SK-N-SH (cell line): ENCODE results near the gene ZNF287. TPM values are rescaled to one million over a fixed set of nuclear protein-coding genes. Genes with fewer than 3 reads are reported as not detected.
A peak's percentile ranks its signal among the peaks of the same experiment; 100 is the strongest.

Experiments used
- CTCF ChIA-PET: fragments of 300-600, 350-600 bp; formaldehyde crosslinking; extraction: SDS; loops from one replicate; lab custom pipeline; 2021; lab: Yijun Ruan, JAX
- POLR2A ChIA-PET: fragments of 350-600 bp; sonication (Branson Sonifier 250); formaldehyde crosslinking; extraction: SDS; loops from one replicate; lab custom pipeline; 2020; ENCODE audit warnings: antibody characterized with exemption, inconsistent platforms; lab: Yijun Ruan, JAX
- DNase-seq: peaks from one replicate; pipeline ENCODE4 v3.0.0; 2012
- H2AFZ ChIP-seq: fragments of 200-600 bp; sonication (generic); 2 replicates; pipeline ENCODE4 v1.8.1; 2016; ENCODE audit warnings: antibody characterized with exemption, mild to moderate bottlenecking, low read depth
- H3F3A ChIP-seq: fragments of 200-600 bp; sonication (generic); replicated peaks from 2 replicates; pipeline ENCODE3; 2016; ENCODE audit warnings: antibody characterized with exemption, mild to moderate bottlenecking; ENCODE audit not compliant: insufficient read depth
- H3K27ac ChIP-seq, 2 experiments: fragments of 200-500 bp in 1 of 2; fragments of 200-600 bp in 1 of 2; sonication (Bioruptor generic) in 1 of 2; sonication (generic), shearing (Covaris generic) in 1 of 2; 2 replicates each; pipeline versions ENCODE4 v1.5.1 to v1.6.1; 2014 to 2016; ENCODE audit warnings: low read depth in 2 of 2, inconsistent platforms in 1 of 2, low read length in 1 of 2, mild to moderate bottlenecking in 1 of 2, mixed read lengths in 1 of 2
- H3K27me3 ChIP-seq: fragments of 200-600 bp; sonication (generic), shearing (Covaris generic); 2 replicates; pipeline ENCODE4 v1.6.1; 2016; ENCODE audit warnings: mixed run types; ENCODE audit not compliant: insufficient read depth
- H3K36me3 ChIP-seq, 2 experiments: fragments of 200-500 bp in 1 of 2; fragments of 200-600 bp in 1 of 2; sonication (Bioruptor generic) in 1 of 2; sonication (generic) in 1 of 2; replicated peaks in 1 of 2; 2 replicates each; pipeline versions ENCODE3 to v1.5.1; 2014 to 2016; ENCODE audit warnings: low read length in 1 of 2, mild to moderate bottlenecking in 1 of 2; ENCODE audit not compliant: insufficient read depth in 2 of 2, control insufficient read depth in 1 of 2
- H3K4me1 ChIP-seq, 2 experiments: fragments of 200-500 bp in 1 of 2; fragments of 200-600 bp in 1 of 2; sonication (Bioruptor generic) in 1 of 2; sonication (generic), shearing (Covaris generic) in 1 of 2; 2 replicates each; pipeline versions ENCODE4 v1.5.1 to v1.6.1; 2014 to 2016; ENCODE audit warnings: low read depth in 1 of 2, low read length in 1 of 2, mixed run types in 1 of 2; ENCODE audit not compliant: insufficient read depth in 2 of 2, control insufficient read depth in 1 of 2
- H3K4me2 ChIP-seq: fragments of 200-600 bp; sonication (generic), shearing (Covaris generic); 2 replicates; pipeline ENCODE4 v1.6.1; 2017; ENCODE audit warnings: mixed run types
- H3K4me3 ChIP-seq, 2 experiments: fragments of 200-500 bp in 1 of 2; fragments of 200-600 bp in 1 of 2; sonication (Bioruptor generic) in 1 of 2; sonication (generic), shearing (Covaris generic) in 1 of 2; 2 replicates each; pipeline versions ENCODE4 v1.5.1 to v1.8.1; 2014 to 2016; ENCODE audit warnings: low read depth in 2 of 2, inconsistent platforms in 1 of 2, low read length in 1 of 2, mild to moderate bottlenecking in 1 of 2, mixed read lengths in 1 of 2, moderate library complexity in 1 of 2
- H3K79me2 ChIP-seq: fragments of 200-600 bp; sonication (generic); 2 replicates; pipeline ENCODE4 v1.8.1; 2017; ENCODE audit warnings: mild to moderate bottlenecking; ENCODE audit not compliant: insufficient read depth
- H3K9ac ChIP-seq: fragments of 200-600 bp; sonication (generic); 2 replicates; pipeline ENCODE4 v1.6.1; 2017; ENCODE audit warnings: mixed run types
- H3K9me2 ChIP-seq: fragments of 200-600 bp; sonication (generic); 2 replicates; pipeline ENCODE4 v1.6.1; 2017; ENCODE audit warnings: mixed run types
- H3K9me3 ChIP-seq: fragments of 200-600 bp; sonication (generic); 2 replicates; pipeline ENCODE4 v1.6.1; 2017; ENCODE audit warnings: mixed run types, mild to moderate bottlenecking, moderate library complexity
- H4K20me1 ChIP-seq: fragments of 200-600 bp; sonication (generic); 2 replicates; pipeline ENCODE4 v1.6.1; 2017; ENCODE audit warnings: mild to moderate bottlenecking, mixed run types; ENCODE audit not compliant: insufficient read depth
- EP300 ChIP-seq, 2 experiments: IDR thresholded peaks; 2 replicates each; pipeline versions ENCODE4 v1.4.0 to v1.6.1; 2012; ENCODE audit warnings: borderline replicate concordance in 1 of 2, low read depth in 1 of 2, low read length in 1 of 2
- EZH2phosphoT487 ChIP-seq: fragments of 200-600 bp; sonication (generic); IDR thresholded peaks from 2 replicates; pipeline ENCODE4 v1.6.1; 2017; ENCODE audit warnings: low read depth, mixed run types, mild to moderate bottlenecking, antibody characterized with exemption, moderate library complexity, borderline replicate concordance
- FOSL2 ChIP-seq: IDR thresholded peaks from 2 replicates; pipeline ENCODE4 v1.4.0; 2012; ENCODE audit warnings: low read depth, mild to moderate bottlenecking, moderate library complexity, borderline replicate concordance
- FOXJ3 ChIP-seq: sonication (generic); formaldehyde crosslinking; IDR thresholded peaks from 2 replicates; pipeline ENCODE4 v1.5.1; 2020; ENCODE audit warnings: mild to moderate bottlenecking, missing genetic modification reagents
- FOXM1 ChIP-seq: IDR thresholded peaks from 2 replicates; pipeline ENCODE4 v1.4.0; 2012; ENCODE audit warnings: low read depth, mild to moderate bottlenecking
- GATA2 ChIP-seq: sonication (generic); formaldehyde crosslinking; IDR thresholded peaks from 2 replicates; pipeline ENCODE4 v1.5.0; 2020; ENCODE audit warnings: mild to moderate bottlenecking, missing genetic modification reagents
- JUND ChIP-seq: IDR thresholded peaks from 2 replicates; pipeline ENCODE4 v1.4.0; 2012
- MEF2A ChIP-seq: IDR thresholded peaks from 2 replicates; pipeline ENCODE4 v1.4.0; 2012; ENCODE audit warnings: low read depth, borderline replicate concordance
- MXI1 ChIP-seq: IDR thresholded peaks from 2 replicates; pipeline ENCODE4 v1.6.1; 2012; ENCODE audit warnings: mild to moderate bottlenecking, low read depth, low read length, improper control_type of control experiment
- NFIC ChIP-seq: IDR thresholded peaks from 2 replicates; pipeline ENCODE4 v1.4.0; 2012; ENCODE audit warnings: borderline replicate concordance
- NRF1 ChIP-seq: IDR thresholded peaks from 2 replicates; pipeline ENCODE4 v1.6.1; 2012; ENCODE audit warnings: low read depth, mild to moderate bottlenecking, low read length
- POLR2AphosphoS5 ChIP-seq: IDR thresholded peaks from 2 replicates; pipeline ENCODE4 v1.6.1; 2012; ENCODE audit warnings: low read depth, low read length
- RAD21 ChIP-seq: IDR thresholded peaks from 2 replicates; pipeline ENCODE4 v1.6.1; 2012; ENCODE audit warnings: mild to moderate bottlenecking, low read length
- RCOR1 ChIP-seq: fragments of 150-350 bp; IDR thresholded peaks from 2 replicates; pipeline ENCODE4 v1.6.1; 2017; ENCODE audit warnings: antibody characterized with exemption, low read length
- SIN3A ChIP-seq: IDR thresholded peaks from 2 replicates; pipeline ENCODE4 v1.6.1; 2012; ENCODE audit warnings: low read depth, mild to moderate bottlenecking, low read length, moderate library complexity, borderline replicate concordance
- TAF1 ChIP-seq: IDR thresholded peaks from 2 replicates; pipeline ENCODE4 v1.6.1; 2012; ENCODE audit warnings: low read depth, mild to moderate bottlenecking, low read length, moderate library complexity, borderline replicate concordance
- TCF12 ChIP-seq: IDR thresholded peaks from 2 replicates; pipeline ENCODE4 v1.4.0; 2012
- YY1 ChIP-seq: IDR thresholded peaks from 2 replicates; pipeline ENCODE4 v1.4.0; 2012; ENCODE audit warnings: low read depth, mild to moderate bottlenecking
- WGBS: methylation state at CpG from one replicate; pipeline ENCODE4 v1.1.6; 2017; ENCODE audit warnings: low lambda C conversion rate; 5-methylcytosine and 5-hydroxymethylcytosine counted together
- polyA plus RNA-seq, 3 experiments: library from polyadenylated mRNA; depleted of rRNA; stranded (reverse); fragments of >200 nt; gene quantifications; 2 replicates each; pipeline ENCODE4 v1.2.3, GENCODE V29; 2012
- TF ChIP-seq, protein P1 (sequence below): fragments of 200-600 bp; sonication (generic); IDR thresholded peaks from 2 replicates; pipeline ENCODE4 v1.6.1; 2017; ENCODE audit warnings: antibody characterized with exemption, mild to moderate bottlenecking, moderate library complexity
- TF ChIP-seq, protein P2 (sequence below): IDR thresholded peaks from 2 replicates; pipeline ENCODE4 v1.4.0; 2012; ENCODE audit warnings: low read depth, borderline replicate concordance
- TF ChIP-seq, protein P3 (sequence below): fragments of 150-350 bp; IDR thresholded peaks from 2 replicates; pipeline ENCODE4 v1.6.1; 2017; ENCODE audit warnings: antibody characterized with exemption, low read length, low read depth, borderline replicate concordance
- TF ChIP-seq, protein P4 (sequence below): IDR thresholded peaks from 2 replicates; pipeline ENCODE4 v1.4.0; 2012; ENCODE audit warnings: low read depth, borderline replicate concordance
- TF ChIP-seq, protein P5 (sequence below): IDR thresholded peaks from 2 replicates; pipeline ENCODE4 v1.6.1; 2012; ENCODE audit warnings: mild to moderate bottlenecking, low read depth, low read length, moderate library complexity
- TF ChIP-seq, protein P6 (sequence below): IDR thresholded peaks from 2 replicates; pipeline ENCODE4 v1.4.0; 2012; ENCODE audit warnings: low read depth

ZNF287 gene
- polyA plus RNA-seq, 1 of the 3 experiments (the other 2 are of a cell fraction) = 6.1 TPM

DNA sequence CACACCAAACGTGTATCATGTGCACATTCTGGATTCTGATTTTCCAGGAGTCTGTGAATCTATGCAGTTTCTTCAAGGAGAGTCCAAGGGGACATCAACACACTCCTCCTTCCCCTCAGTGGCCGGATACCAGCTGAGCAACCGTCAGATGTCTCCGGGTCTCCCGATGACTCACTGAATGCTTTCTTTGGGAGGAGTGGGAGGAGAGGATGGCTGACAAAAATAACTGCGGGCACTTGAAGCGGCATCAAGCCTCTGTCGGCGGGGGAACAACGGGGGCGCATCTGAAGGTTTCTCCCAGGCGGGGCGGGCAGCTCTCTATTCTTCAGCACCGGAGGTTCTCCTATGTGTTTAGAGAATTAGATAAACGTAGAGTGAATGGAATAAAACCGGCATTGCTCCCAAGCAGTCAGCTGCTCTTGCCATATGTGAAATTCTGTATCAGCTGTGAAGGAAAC is 52.4 kb downstream of the ZNF287 start:
- Histone ChIP-seq H3K36me3 (no peaks in the 10 kb centered on the region), H3K27me3 (no peaks in the 10 kb centered on the region), H3K4me3 (peak overlapping the region; percentile 24 to 43; a peak in 3 of 4 replicates), H3K9me2 (no peaks in the 10 kb centered on the region), H3F3A (no peaks in the 10 kb centered on the region), H3K4me1 (peaks cover 5 to 8% of the 10 kb centered on the region in 2 experiments; a peak in 1 of 4 replicates), H3K9ac (peak overlapping the region; percentile 10; the same call in 1 of the 2 replicates), H3K27ac (peak overlapping the region in 1 of 2 experiments; percentile 39; a peak in 1 of 4 replicates), H3K4me2 (peak overlapping the region; percentile 52; the same call in 1 of the 2 replicates), H2AFZ (peak overlapping the region; percentile 88), H3K79me2 (no peaks in the 10 kb centered on the region), H4K20me1 (no peaks in the 10 kb centered on the region), H3K9me3 (no peaks in the 10 kb centered on the region)
- POLR2A ChIA-PET = interaction anchor here (1.1 kb wide), 1 partner anchor 78 kb away, joined by 4 read pairs; no protein-coding TSS in a partner anchor
- CTCF ChIA-PET = interaction anchor here (1.4 to 33.3 kb wide), 5 partner anchors 9 to 153 kb away, joined by 4 to 746 read pairs (median 7); no protein-coding TSS in a partner anchor
- 10% methylated on average over 14 of the region's 16 CpGs for WGBS
- peak; percentile 22 for DNase-seq
- TF ChIP-seq SIN3A (0 out of 2 replicates have a peak, but pooled peaks have one; percentile 20), GATA2 (CRISPR knock-in tag) (no peak), JUND (peak; percentile 73), RAD21 (no peak), EZH2phosphoT487 (no peak), FOXJ3 (CRISPR knock-in tag) (no peak), MXI1 (no peak), TCF12 (0 out of 2 replicates have a peak, but pooled peaks have one; percentile 3), FOXM1 (no peak), EP300 (IDR thresholded peaks at IDR 0.05; ENCODE audit: borderline replicate concordance in 1 of 2, low read depth in 1 of 2, low read length in 1 of 2) (no peak), TAF1 (no peak), RCOR1 (no peak), NFIC (no peak), FOSL2 (peak; percentile 87), NRF1 (no peak), MEF2A (no peak), YY1 (no peak), POLR2AphosphoS5 (0 out of 2 replicates have a peak, but pooled peaks have one; percentile 37)
- TF ChIP-seq, protein P1, sequence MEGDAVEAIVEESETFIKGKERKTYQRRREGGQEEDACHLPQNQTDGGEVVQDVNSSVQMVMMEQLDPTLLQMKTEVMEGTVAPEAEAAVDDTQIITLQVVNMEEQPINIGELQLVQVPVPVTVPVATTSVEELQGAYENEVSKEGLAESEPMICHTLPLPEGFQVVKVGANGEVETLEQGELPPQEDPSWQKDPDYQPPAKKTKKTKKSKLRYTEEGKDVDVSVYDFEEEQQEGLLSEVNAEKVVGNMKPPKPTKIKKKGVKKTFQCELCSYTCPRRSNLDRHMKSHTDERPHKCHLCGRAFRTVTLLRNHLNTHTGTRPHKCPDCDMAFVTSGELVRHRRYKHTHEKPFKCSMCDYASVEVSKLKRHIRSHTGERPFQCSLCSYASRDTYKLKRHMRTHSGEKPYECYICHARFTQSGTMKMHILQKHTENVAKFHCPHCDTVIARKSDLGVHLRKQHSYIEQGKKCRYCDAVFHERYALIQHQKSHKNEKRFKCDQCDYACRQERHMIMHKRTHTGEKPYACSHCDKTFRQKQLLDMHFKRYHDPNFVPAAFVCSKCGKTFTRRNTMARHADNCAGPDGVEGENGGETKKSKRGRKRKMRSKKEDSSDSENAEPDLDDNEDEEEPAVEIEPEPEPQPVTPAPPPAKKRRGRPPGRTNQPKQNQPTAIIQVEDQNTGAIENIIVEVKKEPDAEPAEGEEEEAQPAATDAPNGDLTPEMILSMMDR = no peak
- TF ChIP-seq, protein P2, sequence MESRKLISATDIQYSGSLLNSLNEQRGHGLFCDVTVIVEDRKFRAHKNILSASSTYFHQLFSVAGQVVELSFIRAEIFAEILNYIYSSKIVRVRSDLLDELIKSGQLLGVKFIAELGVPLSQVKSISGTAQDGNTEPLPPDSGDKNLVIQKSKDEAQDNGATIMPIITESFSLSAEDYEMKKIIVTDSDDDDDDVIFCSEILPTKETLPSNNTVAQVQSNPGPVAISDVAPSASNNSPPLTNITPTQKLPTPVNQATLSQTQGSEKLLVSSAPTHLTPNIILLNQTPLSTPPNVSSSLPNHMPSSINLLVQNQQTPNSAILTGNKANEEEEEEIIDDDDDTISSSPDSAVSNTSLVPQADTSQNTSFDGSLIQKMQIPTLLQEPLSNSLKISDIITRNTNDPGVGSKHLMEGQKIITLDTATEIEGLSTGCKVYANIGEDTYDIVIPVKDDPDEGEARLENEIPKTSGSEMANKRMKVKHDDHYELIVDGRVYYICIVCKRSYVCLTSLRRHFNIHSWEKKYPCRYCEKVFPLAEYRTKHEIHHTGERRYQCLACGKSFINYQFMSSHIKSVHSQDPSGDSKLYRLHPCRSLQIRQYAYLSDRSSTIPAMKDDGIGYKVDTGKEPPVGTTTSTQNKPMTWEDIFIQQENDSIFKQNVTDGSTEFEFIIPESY = no peak
- TF ChIP-seq, protein P3, sequence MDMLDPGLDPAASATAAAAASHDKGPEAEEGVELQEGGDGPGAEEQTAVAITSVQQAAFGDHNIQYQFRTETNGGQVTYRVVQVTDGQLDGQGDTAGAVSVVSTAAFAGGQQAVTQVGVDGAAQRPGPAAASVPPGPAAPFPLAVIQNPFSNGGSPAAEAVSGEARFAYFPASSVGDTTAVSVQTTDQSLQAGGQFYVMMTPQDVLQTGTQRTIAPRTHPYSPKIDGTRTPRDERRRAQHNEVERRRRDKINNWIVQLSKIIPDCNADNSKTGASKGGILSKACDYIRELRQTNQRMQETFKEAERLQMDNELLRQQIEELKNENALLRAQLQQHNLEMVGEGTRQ = no peak
- TF ChIP-seq, protein P4, sequence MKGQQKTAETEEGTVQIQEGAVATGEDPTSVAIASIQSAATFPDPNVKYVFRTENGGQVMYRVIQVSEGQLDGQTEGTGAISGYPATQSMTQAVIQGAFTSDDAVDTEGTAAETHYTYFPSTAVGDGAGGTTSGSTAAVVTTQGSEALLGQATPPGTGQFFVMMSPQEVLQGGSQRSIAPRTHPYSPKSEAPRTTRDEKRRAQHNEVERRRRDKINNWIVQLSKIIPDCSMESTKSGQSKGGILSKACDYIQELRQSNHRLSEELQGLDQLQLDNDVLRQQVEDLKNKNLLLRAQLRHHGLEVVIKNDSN = no peak
- TF ChIP-seq, protein P5, sequence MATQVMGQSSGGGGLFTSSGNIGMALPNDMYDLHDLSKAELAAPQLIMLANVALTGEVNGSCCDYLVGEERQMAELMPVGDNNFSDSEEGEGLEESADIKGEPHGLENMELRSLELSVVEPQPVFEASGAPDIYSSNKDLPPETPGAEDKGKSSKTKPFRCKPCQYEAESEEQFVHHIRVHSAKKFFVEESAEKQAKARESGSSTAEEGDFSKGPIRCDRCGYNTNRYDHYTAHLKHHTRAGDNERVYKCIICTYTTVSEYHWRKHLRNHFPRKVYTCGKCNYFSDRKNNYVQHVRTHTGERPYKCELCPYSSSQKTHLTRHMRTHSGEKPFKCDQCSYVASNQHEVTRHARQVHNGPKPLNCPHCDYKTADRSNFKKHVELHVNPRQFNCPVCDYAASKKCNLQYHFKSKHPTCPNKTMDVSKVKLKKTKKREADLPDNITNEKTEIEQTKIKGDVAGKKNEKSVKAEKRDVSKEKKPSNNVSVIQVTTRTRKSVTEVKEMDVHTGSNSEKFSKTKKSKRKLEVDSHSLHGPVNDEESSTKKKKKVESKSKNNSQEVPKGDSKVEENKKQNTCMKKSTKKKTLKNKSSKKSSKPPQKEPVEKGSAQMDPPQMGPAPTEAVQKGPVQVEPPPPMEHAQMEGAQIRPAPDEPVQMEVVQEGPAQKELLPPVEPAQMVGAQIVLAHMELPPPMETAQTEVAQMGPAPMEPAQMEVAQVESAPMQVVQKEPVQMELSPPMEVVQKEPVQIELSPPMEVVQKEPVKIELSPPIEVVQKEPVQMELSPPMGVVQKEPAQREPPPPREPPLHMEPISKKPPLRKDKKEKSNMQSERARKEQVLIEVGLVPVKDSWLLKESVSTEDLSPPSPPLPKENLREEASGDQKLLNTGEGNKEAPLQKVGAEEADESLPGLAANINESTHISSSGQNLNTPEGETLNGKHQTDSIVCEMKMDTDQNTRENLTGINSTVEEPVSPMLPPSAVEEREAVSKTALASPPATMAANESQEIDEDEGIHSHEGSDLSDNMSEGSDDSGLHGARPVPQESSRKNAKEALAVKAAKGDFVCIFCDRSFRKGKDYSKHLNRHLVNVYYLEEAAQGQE = no peak
- TF ChIP-seq, protein P6, sequence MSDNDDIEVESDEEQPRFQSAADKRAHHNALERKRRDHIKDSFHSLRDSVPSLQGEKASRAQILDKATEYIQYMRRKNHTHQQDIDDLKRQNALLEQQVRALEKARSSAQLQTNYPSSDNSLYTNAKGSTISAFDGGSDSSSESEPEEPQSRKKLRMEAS = peak; percentile 46; the same call in 1 of the 2 replicates
